GDM1 (cell line): Measurements from ENCODE around the gene DEDD2.

Source experiments
- DNase-seq: peaks from one replicate; lab custom pipeline; 2025; lab: John Stamatoyannopoulos, UW

The DEDD2 gene

GRCh38 chr19:42226886-42227285 lies 9.4 kb upstream of the DEDD2 start:
- DNase-seq = no peak

DNA sequence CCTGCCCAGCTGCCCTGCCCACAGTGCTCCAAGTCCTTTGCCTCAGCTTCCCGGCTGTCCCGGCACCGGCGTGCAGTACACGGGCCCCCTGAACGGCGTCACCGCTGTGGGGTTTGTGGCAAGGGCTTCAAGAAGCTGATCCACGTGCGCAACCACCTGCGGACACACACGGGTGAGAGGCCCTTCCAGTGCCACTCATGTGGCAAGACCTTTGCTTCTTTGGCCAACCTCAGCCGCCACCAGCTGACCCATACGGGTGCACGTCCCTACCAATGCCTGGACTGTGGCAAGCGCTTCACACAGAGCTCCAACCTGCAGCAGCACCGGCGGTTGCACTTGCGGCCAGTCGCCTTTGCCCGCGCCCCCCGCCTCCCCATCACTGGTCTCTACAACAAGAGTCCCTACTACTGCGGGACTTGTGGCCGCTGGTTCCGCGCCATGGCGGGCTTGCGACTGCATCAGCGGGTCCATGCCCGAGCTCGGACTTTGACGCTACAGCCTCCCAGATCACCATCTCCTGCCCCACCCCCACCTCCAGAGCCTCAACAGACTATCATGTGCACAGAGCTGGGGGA lies 8.3 kb upstream of the DEDD2 start:
- DNase-seq = no peak

GRCh38 chr19:42224940-42225717 lies 7.7 kb upstream of the DEDD2 start:
- DNase-seq = no peak

DNA sequence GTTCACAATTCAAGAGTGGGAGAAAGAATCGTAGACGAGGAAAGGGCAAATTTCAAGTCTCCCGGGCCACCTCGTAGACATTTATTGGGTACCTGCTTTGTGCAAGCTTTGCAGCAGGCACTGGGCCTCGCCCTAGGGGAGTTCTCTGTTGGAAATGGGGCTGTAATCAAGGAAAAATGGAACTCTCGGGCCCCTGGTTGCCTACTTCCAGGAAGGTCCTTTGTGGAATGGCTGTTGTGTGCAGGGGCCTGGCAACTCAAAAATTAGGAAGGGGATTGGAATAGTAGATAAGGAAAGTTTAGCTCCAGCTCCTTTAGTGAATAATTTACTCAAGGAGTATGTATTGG lies 3.2 kb upstream of the DEDD2 start:
- no peak for DNase-seq

- peak; percentile 95 for DNase-seq
Observed at GRCh38 chr19:42219812-42220750, 2.6 kb upstream of the DEDD2 start, which contains the start of gene ZNF526. Gene ZNF526 (plus strand): TSS chr19:42220312. CDS start chr19:42224404, 4,092 bp downstream.

DNA sequence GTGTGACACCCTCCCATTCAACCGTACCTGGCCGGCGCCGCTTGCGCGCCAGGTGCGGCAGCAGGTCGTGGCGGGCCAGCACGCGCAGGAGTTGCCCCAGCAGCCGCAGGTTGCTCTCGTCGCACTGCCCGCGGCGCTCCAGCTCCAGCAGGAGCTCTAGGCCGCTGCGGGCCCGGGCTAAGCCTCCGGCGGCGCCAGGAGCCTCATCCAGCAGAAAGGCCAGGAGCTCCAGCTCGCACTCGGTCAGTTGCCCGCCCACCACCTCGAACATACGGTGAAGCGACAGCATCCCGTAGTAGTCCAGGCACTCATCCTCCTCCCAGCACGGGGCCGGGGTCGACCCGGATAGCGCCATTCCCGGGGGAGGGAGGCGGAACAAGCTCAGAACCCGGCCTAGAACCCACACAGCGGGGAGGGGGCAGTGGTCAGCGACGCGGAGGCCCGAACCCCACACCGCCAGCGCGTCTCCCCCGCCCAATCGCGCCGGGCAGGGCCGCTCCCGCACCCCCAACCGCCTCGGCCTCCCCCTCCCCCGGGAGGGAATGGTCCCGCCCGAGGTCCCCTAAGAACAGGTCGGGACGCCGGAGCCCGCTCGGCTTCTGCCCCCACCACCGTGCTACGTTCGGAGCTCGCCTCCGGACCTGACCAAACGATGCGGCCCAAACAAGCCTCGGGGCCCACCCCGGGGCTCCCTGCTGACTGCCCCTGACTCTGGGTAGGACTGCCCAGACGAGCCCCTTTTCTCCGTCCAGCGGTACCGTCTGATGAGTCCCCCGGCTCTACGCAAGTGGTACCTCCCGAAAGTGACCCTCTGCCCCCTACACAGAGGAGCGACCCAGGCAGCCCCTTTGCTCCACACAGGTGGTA lies 591 bp downstream of the DEDD2 start:
- peak; percentile 9 for DNase-seq

GRCh38 chr19:42214810-42215485 lies 2.5 kb downstream of the DEDD2 start:
- no peak for DNase-seq

DNA sequence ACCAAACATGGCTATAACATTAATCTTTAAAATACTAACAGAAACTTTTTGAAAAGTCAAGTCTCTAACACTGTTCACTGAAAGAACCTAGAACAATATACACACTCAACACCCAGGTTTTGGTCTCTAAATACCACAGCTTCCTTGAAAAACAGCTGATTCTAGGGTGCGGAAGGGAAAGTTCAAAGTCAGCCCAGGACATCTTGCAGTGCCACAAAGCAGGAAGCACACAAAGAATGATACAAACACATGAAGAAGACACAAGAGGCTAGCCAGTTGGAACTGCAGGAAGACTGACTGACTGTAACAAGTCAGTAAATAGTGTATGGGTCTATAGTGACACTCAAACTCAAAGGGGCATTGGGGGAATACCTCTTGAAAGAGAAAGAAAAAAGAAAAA lies 4.6 kb downstream of the DEDD2 start:
- DNase-seq = no peak

GRCh38 chr19:42208612-42209011 lies 8.9 kb downstream of the DEDD2 start:
- DNase-seq = no peak

- DNase-seq = no peak
Observed at GRCh38 chr19:42207767-42208271, 9.7 kb downstream of the DEDD2 start.

DNA sequence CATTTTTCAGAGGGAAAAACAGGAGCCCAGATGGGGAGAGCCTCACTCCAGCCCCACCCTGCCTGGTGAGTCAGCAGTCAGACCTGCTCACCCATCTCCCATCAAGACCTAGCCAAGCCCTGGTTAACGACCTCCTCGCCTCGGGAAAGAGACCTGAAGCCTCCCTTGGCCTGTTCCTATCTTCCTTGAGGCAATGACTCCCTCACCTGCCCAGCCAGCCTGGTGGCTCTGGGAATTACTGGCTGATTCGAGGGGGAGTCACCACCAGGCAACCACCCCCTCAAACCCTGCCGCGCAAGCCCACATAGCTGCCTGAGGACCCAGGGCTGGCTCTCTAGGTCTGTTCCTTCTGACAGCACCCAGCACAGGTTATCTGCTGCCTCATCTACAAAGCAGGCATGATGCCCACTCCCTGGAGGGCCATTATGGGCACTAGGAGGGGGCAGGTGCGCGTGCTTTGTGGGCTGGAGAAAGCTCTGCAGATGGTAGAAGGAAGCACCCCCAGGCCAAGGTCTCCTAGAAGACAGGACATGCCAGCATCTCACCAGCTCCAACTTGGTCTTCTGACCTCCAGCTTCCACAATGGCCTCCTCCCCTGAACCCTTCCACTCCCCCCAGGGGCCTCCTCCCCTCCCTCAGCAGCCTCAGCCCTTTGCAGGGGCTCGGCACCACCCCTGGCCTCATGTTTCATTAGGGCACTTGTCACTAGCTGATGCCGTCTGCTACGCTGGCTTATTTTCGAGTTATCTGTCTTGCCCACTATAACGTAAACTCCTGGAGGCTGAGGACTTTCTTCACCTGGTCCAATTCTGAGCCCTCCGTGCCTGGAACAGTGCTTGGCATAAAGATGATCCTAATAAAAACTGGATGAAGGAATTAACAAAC lies 10.4 kb downstream of the DEDD2 start:
- DNase-seq = no peak

GRCh38 chr19:42204664-42205063 lies 12.8 kb downstream of the DEDD2 start:
- no peak for DNase-seq

GRCh38 chr19:42203700-42204099 lies 13.8 kb downstream of the DEDD2 start:
- DNase-seq = no peak

- DNase-seq = no peak
Observed at GRCh38 chr19:42202290-42202880, 15.1 kb downstream of the DEDD2 start.

- DNase-seq = peak; percentile 50
Observed at GRCh38 chr19:42201489-42202289, 15.8 kb downstream of the DEDD2 start.

- no peak for DNase-seq
Observed at GRCh38 chr19:42200116-42200715, 17.3 kb downstream of the DEDD2 start.

- peak; percentile 75 for DNase-seq
Observed at GRCh38 chr19:42199440-42200115, 17.9 kb downstream of the DEDD2 start.
